GM23338 (cell line): ENCODE data around the gene DENND4C. TPM values are rescaled to one million over a fixed set of nuclear protein-coding genes. Genes with fewer than 3 reads are reported as not detected.
A peak's percentile ranks its signal among the peaks of the same experiment; 100 is the strongest.

ENCODE experiments used
- ATAC-seq: fragments of 200-7000 bp; cut with Tn5 transposase; 3 replicates; pipeline ENCODE4 v1.9.1; 2020
- DNase-seq: peaks from one replicate; pipeline ENCODE4 v3.0.0-alpha.2; 2015; ENCODE audit warnings: low spot score
- H2AFZ ChIP-seq: fragments of 200-600 bp; sonication (generic); 2 replicates; pipeline ENCODE4 v1.8.0; 2016; ENCODE audit warnings: antibody characterized with exemption, mild to moderate bottlenecking, moderate library complexity
- H3F3A ChIP-seq: fragments of 200-600 bp; sonication (generic); replicated peaks from 2 replicates; pipeline ENCODE4 v1.8.0; 2017; ENCODE audit warnings: antibody characterized with exemption, mixed run types, low read depth
- H3K27ac ChIP-seq: fragments of 200-600 bp; sonication (generic); 2 replicates; pipeline ENCODE4 v1.6.1; 2016; ENCODE audit warnings: low read depth
- H3K27me3 ChIP-seq: fragments of 200-600 bp; sonication (generic); 2 replicates; pipeline ENCODE4 v1.8.0; 2016; ENCODE audit warnings: mild to moderate bottlenecking, mixed run types, moderate library complexity; ENCODE audit not compliant: insufficient read depth
- H3K36me3 ChIP-seq: fragments of 200-600 bp; sonication (generic); 2 replicates; pipeline ENCODE4 v1.8.0; 2016; ENCODE audit warnings: mild to moderate bottlenecking; ENCODE audit not compliant: insufficient read depth
- H3K4me1 ChIP-seq: fragments of 200-600 bp; sonication (generic); 2 replicates; pipeline ENCODE4 v1.8.0; 2016; ENCODE audit warnings: mild to moderate bottlenecking, moderate library complexity; ENCODE audit not compliant: insufficient read depth
- H3K4me2 ChIP-seq: fragments of 200-600 bp; sonication (generic); 2 replicates; pipeline ENCODE4 v1.7.1; 2017; ENCODE audit warnings: mixed run types
- H3K4me3 ChIP-seq: fragments of 200-600 bp; sonication (generic); 2 replicates; pipeline ENCODE4 v1.6.1; 2016; ENCODE audit warnings: mixed run types
- H3K79me2 ChIP-seq: fragments of 200-600 bp; sonication (generic); replicated peaks from 2 replicates; pipeline ENCODE4 v1.8.0; 2017; ENCODE audit warnings: mild to moderate bottlenecking; ENCODE audit not compliant: insufficient read depth
- H3K9me2 ChIP-seq: fragments of 200-600 bp; sonication (generic); 2 replicates; pipeline ENCODE4 v1.8.0; 2017; ENCODE audit not compliant: insufficient read depth
- H4K20me1 ChIP-seq: fragments of 200-600 bp; sonication (generic); replicated peaks from 2 replicates; pipeline ENCODE4 v1.8.0; 2017; ENCODE audit warnings: mild to moderate bottlenecking; ENCODE audit not compliant: insufficient read depth
- H3K27ac Mint-ChIP-seq: 2 replicates; pipeline ENCODE4 v1.8.0; 2020; ENCODE audit warnings: inconsistent platforms, mild to moderate bottlenecking, moderate library complexity, mixed read lengths
- H3K27me3 Mint-ChIP-seq: 3 replicates; pipeline ENCODE4 v1.8.0; 2022; ENCODE audit warnings: low read depth, mild to moderate bottlenecking, moderate library complexity, mixed read lengths, inconsistent platforms; ENCODE audit not compliant: insufficient read depth, poor library complexity
- H3K36me3 Mint-ChIP-seq: 3 replicates; pipeline ENCODE4 v1.8.0; 2021; ENCODE audit warnings: low read depth, mild to moderate bottlenecking, inconsistent platforms, moderate library complexity, mixed read lengths
- H3K4me1 Mint-ChIP-seq: 3 replicates; pipeline ENCODE4 v1.8.0; 2020; ENCODE audit warnings: mild to moderate bottlenecking, inconsistent platforms, mixed read lengths
- H3K4me3 Mint-ChIP-seq: 3 replicates; pipeline ENCODE4 v1.8.0; 2021; ENCODE audit warnings: moderate library complexity, mild to moderate bottlenecking, inconsistent platforms, mixed read lengths
- H3K9me3 Mint-ChIP-seq: 3 replicates; pipeline ENCODE4 v1.8.0; 2020; ENCODE audit warnings: moderate library complexity, mild to moderate bottlenecking, inconsistent platforms, mixed read lengths
- CREB1 ChIP-seq: fragments of 250-450 bp; sonication (Bioruptor Pico); IDR thresholded peaks from 2 replicates; pipeline ENCODE4 v1.5.0; 2020; ENCODE audit warnings: low read depth, mild to moderate bottlenecking, moderate library complexity
- EZH2 ChIP-seq: fragments of 200-600 bp; sonication (generic); IDR thresholded peaks from one replicate; pipeline ENCODE4 v1.8.0; 2017; ENCODE audit warnings: antibody characterized with exemption, mild to moderate bottlenecking, low read depth; ENCODE audit not compliant: unreplicated experiment
- EZH2phosphoT487 ChIP-seq: fragments of 200-600 bp; sonication (generic); IDR thresholded peaks from one replicate; pipeline ENCODE4 v1.8.1; 2018; ENCODE audit warnings: antibody characterized with exemption; ENCODE audit not compliant: unreplicated experiment
- JUNB ChIP-seq: IDR thresholded peaks from one replicate; pipeline ENCODE4 v1.6.1; 2016; ENCODE audit warnings: antibody characterized with exemption; ENCODE audit not compliant: unreplicated experiment
- NANOG ChIP-seq: IDR thresholded peaks from 2 replicates; pipeline ENCODE4 v1.6.1; 2016; ENCODE audit warnings: antibody characterized with exemption, borderline replicate concordance
- ZNF114 ChIP-seq: fragments of 250-450 bp; sonication (Bioruptor Pico); IDR thresholded peaks from 2 replicates; pipeline ENCODE4 v1.5.0; 2020; ENCODE audit warnings: mild to moderate bottlenecking, moderate library complexity
- ZNF331 ChIP-seq: fragments of 250-450 bp; sonication (Bioruptor Pico); IDR thresholded peaks from 2 replicates; pipeline ENCODE4 v1.5.0; 2020; ENCODE audit warnings: low read depth, mild to moderate bottlenecking, moderate library complexity
- polyA plus RNA-seq: library from polyadenylated mRNA; unstranded; fragments of >200 nt; fragmentation: Nextera tagmentation; extraction: Ambion mirVana; gene quantifications from 2 replicates; pipeline ENCODE4 v1.2.1, GENCODE V29; 2016
- total RNA-seq: library from RNA; depleted of rRNA; stranded (reverse); fragments of >200 nt; shearing (Covaris generic); gene quantifications from 2 replicates; pipeline ENCODE4 v1.2.3, GENCODE V29; 2014
- TF ChIP-seq, protein P1 (sequence below): fragments of 250-450 bp; sonication (Bioruptor Pico); IDR thresholded peaks from 2 replicates; pipeline ENCODE4 v1.5.0; 2020; ENCODE audit warnings: mild to moderate bottlenecking, moderate library complexity
- TF ChIP-seq, protein P2 (sequence below): IDR thresholded peaks from one replicate; pipeline ENCODE4 v1.6.1; 2018; ENCODE audit warnings: antibody characterized with exemption; ENCODE audit not compliant: unreplicated experiment
- TF ChIP-seq, protein P3 (sequence below): IDR thresholded peaks from 2 replicates; pipeline ENCODE4 v1.6.1; 2016; ENCODE audit warnings: antibody characterized with exemption
- TF ChIP-seq, protein P4 (sequence below), 2 experiments: fragments of 200-600 bp in 1 of 2; sonication (generic) in 1 of 2; conservative IDR thresholded peaks; 2 replicates each; pipeline versions ENCODE4 v1.5.1 to v1.6.1; 2016 to 2017; ENCODE audit warnings: antibody characterized with exemption in 2 of 2, low read depth in 2 of 2, mild to moderate bottlenecking in 2 of 2, moderate library complexity in 1 of 2

The DENND4C gene
- total and polyA plus RNA-seq, 2 experiments from 2014 or later: 6.4 to 30.8 TPM

DNA sequence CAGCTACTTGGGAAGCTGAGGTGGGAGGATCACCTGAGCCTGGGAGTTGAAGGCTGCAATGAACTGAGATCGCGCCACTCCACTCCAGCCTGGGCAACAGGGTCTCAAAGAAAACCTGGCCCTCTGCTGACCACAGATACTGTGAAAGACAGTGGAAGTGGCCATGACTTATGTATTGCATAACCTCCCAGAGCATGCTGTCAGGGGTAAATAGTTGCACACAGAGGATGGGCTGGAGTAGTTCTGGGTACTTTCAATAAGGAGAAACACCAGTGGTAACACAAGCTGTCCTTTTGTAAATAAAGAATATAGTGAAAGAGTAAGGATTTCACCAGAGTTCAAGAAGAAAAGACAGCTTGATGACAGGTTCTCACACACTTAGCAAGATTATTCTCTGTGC, 180.1 kb downstream of the DENND4C start (continued):
- TF ChIP-seq EZH2phosphoT487 (no peak), ZNF114 (CRISPR knock-in tag) (no peak)

DNA sequence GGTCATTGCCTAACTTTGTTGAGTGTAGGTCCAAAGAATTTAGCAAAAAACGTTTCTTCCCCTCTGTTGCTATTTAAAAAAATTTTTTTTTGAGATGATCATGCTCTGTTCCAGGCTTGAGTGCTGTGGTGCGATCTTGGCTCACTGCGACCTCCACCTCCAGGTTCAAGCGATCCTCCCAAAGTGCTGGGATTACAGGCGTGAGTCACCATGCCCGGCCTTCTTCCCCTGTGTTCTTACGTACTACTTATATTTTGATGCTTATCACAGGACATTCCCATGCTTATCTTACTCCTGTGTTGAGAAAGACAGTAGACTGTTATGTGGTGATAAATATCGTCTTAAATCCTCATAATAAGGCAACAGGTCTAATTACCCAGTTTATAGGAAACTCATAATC, 180.8 kb downstream of the DENND4C start:
- Mint-ChIP-seq H3K36me3 (peaks cover 3% of the 10 kb centered on the region; the same call in 1 of the 3 replicates), H3K27me3 (peaks cover 18% of the 10 kb centered on the region), H3K4me1 (peaks cover 18% of the 10 kb centered on the region), H3K9me3 (no peaks in the 10 kb centered on the region; the same call in 2 of the 3 replicates), H3K4me3 (no peak overlapping the region), H3K27ac (peak overlapping the region; percentile 51; the same call in 1 of the 2 replicates)
- ATAC-seq: no peak
- Histone ChIP-seq H2AFZ (no peak overlapping the region), H4K20me1 (0 out of 2 replicates have a peak, but pooled peaks cover 2% of the 10 kb centered on the region), H3K4me1 (peaks cover 26% of the 10 kb centered on the region), H3K79me2 (peaks cover 54% of the 10 kb centered on the region), H3K4me3 (no peak overlapping the region), H3F3A (no peaks in the 10 kb centered on the region; the same call in 1 of the 2 replicates), H3K4me2 (no peak overlapping the region), H3K27me3 (peaks cover 6% of the 10 kb centered on the region), H3K27ac (no peak overlapping the region), H3K9me2 (no peaks in the 10 kb centered on the region), H3K36me3 (peaks cover 4% of the 10 kb centered on the region)
- no peak for TF ChIP-seq NANOG
- TF ChIP-seq, protein P1, sequence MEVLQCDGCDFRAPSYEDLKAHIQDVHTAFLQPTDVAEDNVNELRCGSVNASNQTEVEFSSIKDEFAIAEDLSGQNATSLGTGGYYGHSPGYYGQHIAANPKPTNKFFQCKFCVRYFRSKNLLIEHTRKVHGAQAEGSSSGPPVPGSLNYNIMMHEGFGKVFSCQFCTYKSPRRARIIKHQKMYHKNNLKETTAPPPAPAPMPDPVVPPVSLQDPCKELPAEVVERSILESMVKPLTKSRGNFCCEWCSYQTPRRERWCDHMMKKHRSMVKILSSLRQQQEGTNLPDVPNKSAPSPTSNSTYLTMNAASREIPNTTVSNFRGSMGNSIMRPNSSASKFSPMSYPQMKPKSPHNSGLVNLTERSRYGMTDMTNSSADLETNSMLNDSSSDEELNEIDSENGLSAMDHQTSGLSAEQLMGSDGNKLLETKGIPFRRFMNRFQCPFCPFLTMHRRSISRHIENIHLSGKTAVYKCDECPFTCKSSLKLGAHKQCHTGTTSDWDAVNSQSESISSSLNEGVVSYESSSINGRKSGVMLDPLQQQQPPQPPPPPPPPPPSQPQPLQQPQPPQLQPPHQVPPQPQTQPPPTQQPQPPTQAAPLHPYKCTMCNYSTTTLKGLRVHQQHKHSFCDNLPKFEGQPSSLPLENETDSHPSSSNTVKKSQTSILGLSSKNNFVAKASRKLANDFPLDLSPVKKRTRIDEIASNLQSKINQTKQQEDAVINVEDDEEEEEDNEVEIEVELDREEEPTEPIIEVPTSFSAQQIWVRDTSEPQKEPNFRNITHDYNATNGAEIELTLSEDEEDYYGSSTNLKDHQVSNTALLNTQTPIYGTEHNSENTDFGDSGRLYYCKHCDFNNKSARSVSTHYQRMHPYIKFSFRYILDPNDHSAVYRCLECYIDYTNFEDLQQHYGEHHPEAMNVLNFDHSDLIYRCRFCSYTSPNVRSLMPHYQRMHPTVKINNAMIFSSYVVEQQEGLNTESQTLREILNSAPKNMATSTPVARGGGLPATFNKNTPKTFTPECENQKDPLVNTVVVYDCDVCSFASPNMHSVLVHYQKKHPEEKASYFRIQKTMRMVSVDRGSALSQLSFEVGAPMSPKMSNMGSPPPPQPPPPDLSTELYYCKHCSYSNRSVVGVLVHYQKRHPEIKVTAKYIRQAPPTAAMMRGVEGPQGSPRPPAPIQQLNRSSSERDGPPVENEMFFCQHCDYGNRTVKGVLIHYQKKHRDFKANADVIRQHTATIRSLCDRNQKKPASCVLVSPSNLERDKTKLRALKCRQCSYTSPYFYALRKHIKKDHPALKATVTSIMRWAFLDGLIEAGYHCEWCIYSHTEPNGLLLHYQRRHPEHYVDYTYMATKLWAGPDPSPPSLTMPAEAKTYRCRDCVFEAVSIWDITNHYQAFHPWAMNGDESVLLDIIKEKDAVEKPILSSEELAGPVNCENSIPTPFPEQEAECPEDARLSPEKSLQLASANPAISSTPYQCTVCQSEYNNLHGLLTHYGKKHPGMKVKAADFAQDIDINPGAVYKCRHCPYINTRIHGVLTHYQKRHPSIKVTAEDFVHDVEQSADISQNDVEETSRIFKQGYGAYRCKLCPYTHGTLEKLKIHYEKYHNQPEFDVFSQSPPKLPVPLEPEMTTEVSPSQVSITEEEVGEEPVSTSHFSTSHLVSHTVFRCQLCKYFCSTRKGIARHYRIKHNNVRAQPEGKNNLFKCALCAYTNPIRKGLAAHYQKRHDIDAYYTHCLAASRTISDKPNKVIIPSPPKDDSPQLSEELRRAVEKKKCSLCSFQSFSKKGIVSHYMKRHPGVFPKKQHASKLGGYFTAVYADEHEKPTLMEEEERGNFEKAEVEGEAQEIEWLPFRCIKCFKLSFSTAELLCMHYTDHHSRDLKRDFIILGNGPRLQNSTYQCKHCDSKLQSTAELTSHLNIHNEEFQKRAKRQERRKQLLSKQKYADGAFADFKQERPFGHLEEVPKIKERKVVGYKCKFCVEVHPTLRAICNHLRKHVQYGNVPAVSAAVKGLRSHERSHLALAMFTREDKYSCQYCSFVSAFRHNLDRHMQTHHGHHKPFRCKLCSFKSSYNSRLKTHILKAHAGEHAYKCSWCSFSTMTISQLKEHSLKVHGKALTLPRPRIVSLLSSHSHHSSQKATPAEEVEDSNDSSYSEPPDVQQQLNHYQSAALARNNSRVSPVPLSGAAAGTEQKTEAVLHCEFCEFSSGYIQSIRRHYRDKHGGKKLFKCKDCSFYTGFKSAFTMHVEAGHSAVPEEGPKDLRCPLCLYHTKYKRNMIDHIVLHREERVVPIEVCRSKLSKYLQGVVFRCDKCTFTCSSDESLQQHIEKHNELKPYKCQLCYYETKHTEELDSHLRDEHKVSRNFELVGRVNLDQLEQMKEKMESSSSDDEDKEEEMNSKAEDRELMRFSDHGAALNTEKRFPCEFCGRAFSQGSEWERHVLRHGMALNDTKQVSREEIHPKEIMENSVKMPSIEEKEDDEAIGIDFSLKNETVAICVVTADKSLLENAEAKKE (CRISPR knock-in tag): no peak
- no peak for TF ChIP-seq EZH2
- TF ChIP-seq, protein P2, sequence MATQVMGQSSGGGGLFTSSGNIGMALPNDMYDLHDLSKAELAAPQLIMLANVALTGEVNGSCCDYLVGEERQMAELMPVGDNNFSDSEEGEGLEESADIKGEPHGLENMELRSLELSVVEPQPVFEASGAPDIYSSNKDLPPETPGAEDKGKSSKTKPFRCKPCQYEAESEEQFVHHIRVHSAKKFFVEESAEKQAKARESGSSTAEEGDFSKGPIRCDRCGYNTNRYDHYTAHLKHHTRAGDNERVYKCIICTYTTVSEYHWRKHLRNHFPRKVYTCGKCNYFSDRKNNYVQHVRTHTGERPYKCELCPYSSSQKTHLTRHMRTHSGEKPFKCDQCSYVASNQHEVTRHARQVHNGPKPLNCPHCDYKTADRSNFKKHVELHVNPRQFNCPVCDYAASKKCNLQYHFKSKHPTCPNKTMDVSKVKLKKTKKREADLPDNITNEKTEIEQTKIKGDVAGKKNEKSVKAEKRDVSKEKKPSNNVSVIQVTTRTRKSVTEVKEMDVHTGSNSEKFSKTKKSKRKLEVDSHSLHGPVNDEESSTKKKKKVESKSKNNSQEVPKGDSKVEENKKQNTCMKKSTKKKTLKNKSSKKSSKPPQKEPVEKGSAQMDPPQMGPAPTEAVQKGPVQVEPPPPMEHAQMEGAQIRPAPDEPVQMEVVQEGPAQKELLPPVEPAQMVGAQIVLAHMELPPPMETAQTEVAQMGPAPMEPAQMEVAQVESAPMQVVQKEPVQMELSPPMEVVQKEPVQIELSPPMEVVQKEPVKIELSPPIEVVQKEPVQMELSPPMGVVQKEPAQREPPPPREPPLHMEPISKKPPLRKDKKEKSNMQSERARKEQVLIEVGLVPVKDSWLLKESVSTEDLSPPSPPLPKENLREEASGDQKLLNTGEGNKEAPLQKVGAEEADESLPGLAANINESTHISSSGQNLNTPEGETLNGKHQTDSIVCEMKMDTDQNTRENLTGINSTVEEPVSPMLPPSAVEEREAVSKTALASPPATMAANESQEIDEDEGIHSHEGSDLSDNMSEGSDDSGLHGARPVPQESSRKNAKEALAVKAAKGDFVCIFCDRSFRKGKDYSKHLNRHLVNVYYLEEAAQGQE: no peak
- TF ChIP-seq, protein P3, sequence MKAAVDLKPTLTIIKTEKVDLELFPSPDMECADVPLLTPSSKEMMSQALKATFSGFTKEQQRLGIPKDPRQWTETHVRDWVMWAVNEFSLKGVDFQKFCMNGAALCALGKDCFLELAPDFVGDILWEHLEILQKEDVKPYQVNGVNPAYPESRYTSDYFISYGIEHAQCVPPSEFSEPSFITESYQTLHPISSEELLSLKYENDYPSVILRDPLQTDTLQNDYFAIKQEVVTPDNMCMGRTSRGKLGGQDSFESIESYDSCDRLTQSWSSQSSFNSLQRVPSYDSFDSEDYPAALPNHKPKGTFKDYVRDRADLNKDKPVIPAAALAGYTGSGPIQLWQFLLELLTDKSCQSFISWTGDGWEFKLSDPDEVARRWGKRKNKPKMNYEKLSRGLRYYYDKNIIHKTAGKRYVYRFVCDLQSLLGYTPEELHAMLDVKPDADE: no peak
- TF ChIP-seq EZH2phosphoT487: no peak
- TF ChIP-seq JUNB: no peak
- TF ChIP-seq ZNF114 (CRISPR knock-in tag): no peak
- TF ChIP-seq CREB1 (CRISPR knock-in tag): no peak
- TF ChIP-seq ZNF331: no peak
- TF ChIP-seq, protein P4, sequence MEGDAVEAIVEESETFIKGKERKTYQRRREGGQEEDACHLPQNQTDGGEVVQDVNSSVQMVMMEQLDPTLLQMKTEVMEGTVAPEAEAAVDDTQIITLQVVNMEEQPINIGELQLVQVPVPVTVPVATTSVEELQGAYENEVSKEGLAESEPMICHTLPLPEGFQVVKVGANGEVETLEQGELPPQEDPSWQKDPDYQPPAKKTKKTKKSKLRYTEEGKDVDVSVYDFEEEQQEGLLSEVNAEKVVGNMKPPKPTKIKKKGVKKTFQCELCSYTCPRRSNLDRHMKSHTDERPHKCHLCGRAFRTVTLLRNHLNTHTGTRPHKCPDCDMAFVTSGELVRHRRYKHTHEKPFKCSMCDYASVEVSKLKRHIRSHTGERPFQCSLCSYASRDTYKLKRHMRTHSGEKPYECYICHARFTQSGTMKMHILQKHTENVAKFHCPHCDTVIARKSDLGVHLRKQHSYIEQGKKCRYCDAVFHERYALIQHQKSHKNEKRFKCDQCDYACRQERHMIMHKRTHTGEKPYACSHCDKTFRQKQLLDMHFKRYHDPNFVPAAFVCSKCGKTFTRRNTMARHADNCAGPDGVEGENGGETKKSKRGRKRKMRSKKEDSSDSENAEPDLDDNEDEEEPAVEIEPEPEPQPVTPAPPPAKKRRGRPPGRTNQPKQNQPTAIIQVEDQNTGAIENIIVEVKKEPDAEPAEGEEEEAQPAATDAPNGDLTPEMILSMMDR (conservative IDR thresholded peaks at IDR 0.05; ENCODE audit: low read depth in 2 of 2): no peak
- no peak for DNase-seq
